SJSA1 (cell line): Measurements from ENCODE around the gene LIMCH1. TPM values are rescaled to one million over a fixed set of nuclear protein-coding genes. Genes with fewer than 3 reads are reported as not detected.

ENCODE experiments used
- DNase-seq, 2 experiments: peaks; one replicate each; pipeline ENCODE4 v3.0.0-alpha.2; 2015 to 2020; ENCODE audit warnings: low spot score in 2 of 2, low read depth in 1 of 2
- H3K27ac ChIP-seq: fragments of 250-450 bp; sonication (Bioruptor Pico); 2 replicates; pipeline ENCODE4 v1.5.1; 2020; ENCODE audit warnings: mild to moderate bottlenecking, moderate library complexity
- H3K27me3 ChIP-seq: fragments of 250-450 bp; sonication (Bioruptor Pico); replicated peaks from 2 replicates; pipeline ENCODE4 v1.5.1; 2020; ENCODE audit warnings: mild to moderate bottlenecking, moderate library complexity
- H3K36me3 ChIP-seq: fragments of 250-450 bp; sonication (Bioruptor Pico); 2 replicates; pipeline ENCODE4 v1.5.1; 2020; ENCODE audit warnings: mild to moderate bottlenecking
- H3K4me1 ChIP-seq: fragments of 250-450 bp; sonication (Bioruptor Pico); replicated peaks from 2 replicates; pipeline ENCODE4 v1.6.1; 2021; ENCODE audit warnings: mild to moderate bottlenecking
- H3K4me3 ChIP-seq: fragments of 250-450 bp; sonication (Bioruptor Pico); 2 replicates; pipeline ENCODE4 v1.5.1; 2020; ENCODE audit warnings: mild to moderate bottlenecking
- H3K9me3 ChIP-seq: fragments of 250-450 bp; sonication (Bioruptor Pico); replicated peaks from 2 replicates; pipeline ENCODE4 v1.5.1; 2020; ENCODE audit warnings: mild to moderate bottlenecking
- total RNA-seq: library from RNA; depleted of rRNA; stranded (reverse); fragments of >200 nt; shearing (Covaris generic); gene quantifications from 2 replicates; pipeline ENCODE4 v1.2.3, GENCODE V29; 2014

The LIMCH1 gene
- total RNA-seq, 1 experiment from 2014 or later = 27.7 TPM

- Histone ChIP-seq H3K4me1 (peaks cover 17% of the 10 kb centered on the region), H3K36me3 (no peaks in the 10 kb centered on the region), H3K4me3 (no peak overlapping the region), H3K9me3 (no peaks in the 10 kb centered on the region), H3K27me3 (no peaks in the 10 kb centered on the region), H3K27ac (peak overlapping the region; percentile 18; the same call in 1 of the 2 replicates)
- peak in 1 of 2 experiments; percentile 17 for DNase-seq
Measured at GRCh38 chr4:41655177-41655576, 117.2 kb downstream of the LIMCH1 start.

- no peaks in the 10 kb centered on the region for H3K27me3 ChIP-seq
- peaks cover 17% of the 10 kb centered on the region for H3K4me1 ChIP-seq
- no peaks in the 10 kb centered on the region for H3K9me3 ChIP-seq
- no peak for DNase-seq
- H3K4me3 ChIP-seq = no peak overlapping the region
- H3K36me3 ChIP-seq = no peaks in the 10 kb centered on the region
- no peak overlapping the region for H3K27ac ChIP-seq
Measured at GRCh38 chr4:41656106-41656505, 118.1 kb downstream of the LIMCH1 start.

GRCh38 chr4:41656572-41657520, 118.9 kb downstream of the LIMCH1 start:
- Histone ChIP-seq H3K36me3 (no peaks in the 10 kb centered on the region), H3K27me3 (no peaks in the 10 kb centered on the region), H3K27ac (no peak overlapping the region), H3K4me3 (no peak overlapping the region), H3K9me3 (no peaks in the 10 kb centered on the region), H3K4me1 (peaks cover 17% of the 10 kb centered on the region)
- no peak for DNase-seq

GRCh38 chr4:41657561-41657960, 119.6 kb downstream of the LIMCH1 start:
- no peak for DNase-seq
- H3K27ac ChIP-seq = no peak overlapping the region
- no peaks in the 10 kb centered on the region for H3K36me3 ChIP-seq
- no peaks in the 10 kb centered on the region for H3K27me3 ChIP-seq
- H3K4me1 ChIP-seq = peaks cover 17% of the 10 kb centered on the region
- no peak overlapping the region for H3K4me3 ChIP-seq
- H3K9me3 ChIP-seq = no peaks in the 10 kb centered on the region

GRCh38 chr4:41658163-41658562, 120.2 kb downstream of the LIMCH1 start:
- no peaks in the 10 kb centered on the region for H3K9me3 ChIP-seq
- H3K27me3 ChIP-seq = no peaks in the 10 kb centered on the region
- no peak for DNase-seq
- H3K27ac ChIP-seq = no peak overlapping the region
- H3K4me1 ChIP-seq = peaks cover 17% of the 10 kb centered on the region
- H3K36me3 ChIP-seq = no peaks in the 10 kb centered on the region
- H3K4me3 ChIP-seq = no peak overlapping the region

GRCh38 chr4:41660352-41660751, 122.4 kb downstream of the LIMCH1 start:
- Histone ChIP-seq H3K9me3 (no peaks in the 10 kb centered on the region), H3K4me1 (peaks cover 7% of the 10 kb centered on the region), H3K36me3 (no peaks in the 10 kb centered on the region), H3K27me3 (no peaks in the 10 kb centered on the region), H3K27ac (no peak overlapping the region), H3K4me3 (no peak overlapping the region)
- DNase-seq = no peak

- H3K4me1 ChIP-seq = no peaks in the 10 kb centered on the region; the same call in 1 of the 2 replicates
- H3K36me3 ChIP-seq = no peaks in the 10 kb centered on the region
- H3K4me3 ChIP-seq = no peak overlapping the region
- H3K27me3 ChIP-seq = no peaks in the 10 kb centered on the region
- no peak overlapping the region for H3K27ac ChIP-seq
- peak; percentile 40 to 44 for DNase-seq
- no peaks in the 10 kb centered on the region for H3K9me3 ChIP-seq
Measured at GRCh38 chr4:41661442-41662076, 123.6 kb downstream of the LIMCH1 start.

- H3K4me1 ChIP-seq = no peaks in the 10 kb centered on the region
- no peak overlapping the region for H3K4me3 ChIP-seq
- H3K36me3 ChIP-seq = no peaks in the 10 kb centered on the region
- H3K27ac ChIP-seq = no peak overlapping the region
- H3K27me3 ChIP-seq = no peaks in the 10 kb centered on the region
- H3K9me3 ChIP-seq = no peaks in the 10 kb centered on the region
- no peak for DNase-seq
Measured at GRCh38 chr4:41665636-41666207, 127.8 kb downstream of the LIMCH1 start.

- no peak overlapping the region for H3K27ac ChIP-seq
- H3K27me3 ChIP-seq = no peaks in the 10 kb centered on the region
- H3K4me3 ChIP-seq = no peak overlapping the region
- no peaks in the 10 kb centered on the region for H3K4me1 ChIP-seq
- DNase-seq = no peak
- H3K9me3 ChIP-seq = no peaks in the 10 kb centered on the region
- H3K36me3 ChIP-seq = no peaks in the 10 kb centered on the region
Measured at GRCh38 chr4:41668024-41668423, 130.1 kb downstream of the LIMCH1 start.

GRCh38 chr4:41670530-41670929, 132.6 kb downstream of the LIMCH1 start:
- Histone ChIP-seq H3K27ac (no peak overlapping the region), H3K36me3 (no peaks in the 10 kb centered on the region), H3K4me1 (no peaks in the 10 kb centered on the region), H3K27me3 (no peaks in the 10 kb centered on the region), H3K9me3 (no peaks in the 10 kb centered on the region), H3K4me3 (no peak overlapping the region)
- no peak for DNase-seq

GRCh38 chr4:41670982-41671381, 133.0 kb downstream of the LIMCH1 start:
- H3K27ac ChIP-seq = no peak overlapping the region
- H3K9me3 ChIP-seq = no peaks in the 10 kb centered on the region
- no peaks in the 10 kb centered on the region for H3K36me3 ChIP-seq
- H3K27me3 ChIP-seq = no peaks in the 10 kb centered on the region
- DNase-seq = no peak
- no peak overlapping the region for H3K4me3 ChIP-seq
- H3K4me1 ChIP-seq = no peaks in the 10 kb centered on the region

GRCh38 chr4:41678086-41678816, 140.3 kb downstream of the LIMCH1 start:
- DNase-seq = peak in 1 of 2 experiments; percentile 18
- no peaks in the 10 kb centered on the region for H3K4me1 ChIP-seq
- no peaks in the 10 kb centered on the region for H3K9me3 ChIP-seq
- H3K36me3 ChIP-seq = no peaks in the 10 kb centered on the region
- no peak overlapping the region for H3K4me3 ChIP-seq
- no peak overlapping the region for H3K27ac ChIP-seq
- no peaks in the 10 kb centered on the region for H3K27me3 ChIP-seq

GRCh38 chr4:41678951-41679350, 141.0 kb downstream of the LIMCH1 start:
- H3K4me3 ChIP-seq = no peak overlapping the region
- DNase-seq = no peak

More at GRCh38 chr4:41678951-41679350, 141.0 kb downstream of the LIMCH1 start:
- no peaks in the 10 kb centered on the region for H3K27me3 ChIP-seq
- no peaks in the 10 kb centered on the region for H3K9me3 ChIP-seq
- H3K4me1 ChIP-seq = no peaks in the 10 kb centered on the region
- H3K36me3 ChIP-seq = no peaks in the 10 kb centered on the region
- no peak overlapping the region for H3K27ac ChIP-seq
